Endodermal cell (in vitro differentiated cells): Measurements from ENCODE around the gene PPP5C. TPM values are rescaled to one million over a fixed set of nuclear protein-coding genes. Genes with fewer than 3 reads are reported as not detected.
A peak's percentile ranks its signal among the peaks of the same experiment; 100 is the strongest.

Source experiments
- DNase-seq: peaks from one replicate; pipeline ENCODE4 v3.0.0-alpha.2; 2017
- H3K27ac ChIP-seq: 2 replicates; pipeline ENCODE4 v1.5.1; 2013; ENCODE audit warnings: mild to moderate bottlenecking, low read depth, low read length, moderate library complexity
- H3K27me3 ChIP-seq: 2 replicates; pipeline ENCODE4 v1.6.1; 2013; ENCODE audit warnings: mild to moderate bottlenecking, low read length, moderate library complexity; ENCODE audit not compliant: insufficient read depth, control insufficient read depth, poor library complexity, severe bottlenecking
- H3K36me3 ChIP-seq: 2 replicates; pipeline ENCODE4 v1.7.0; 2013; ENCODE audit warnings: mild to moderate bottlenecking, low read length, moderate library complexity; ENCODE audit not compliant: control insufficient read depth, insufficient read depth
- H3K4me1 ChIP-seq: one replicate; pipeline ENCODE4 v1.7.0; 2013; ENCODE audit warnings: low read length; ENCODE audit not compliant: control insufficient read depth, insufficient read depth
- H3K4me3 ChIP-seq: 2 replicates; pipeline ENCODE4 v1.5.1; 2013; ENCODE audit warnings: mild to moderate bottlenecking, low read length, moderate library complexity
- H3K9ac ChIP-seq: 2 replicates; pipeline ENCODE4 v1.6.1; 2013; ENCODE audit warnings: mild to moderate bottlenecking, low read length, moderate library complexity; ENCODE audit not compliant: poor library complexity, severe bottlenecking; ENCODE audit errors: extremely low read depth
- H3K9me3 ChIP-seq: 2 replicates; pipeline ENCODE4 v1.6.1; 2013; ENCODE audit warnings: mild to moderate bottlenecking, low read length, moderate library complexity; ENCODE audit not compliant: control insufficient read depth
- H3K27ac Mint-ChIP-seq: 2 replicates; pipeline ENCODE4 v1.8.0; 2020; ENCODE audit warnings: mixed read lengths
- H3K27me3 Mint-ChIP-seq: 2 replicates; pipeline ENCODE4 v1.8.0; 2021; ENCODE audit warnings: mild to moderate bottlenecking, mixed read lengths; ENCODE audit not compliant: insufficient read depth
- H3K36me3 Mint-ChIP-seq: 2 replicates; pipeline ENCODE4 v1.8.0; 2020; ENCODE audit warnings: low read depth, mixed read lengths
- H3K4me1 Mint-ChIP-seq: 2 replicates; pipeline ENCODE4 v1.8.0; 2020; ENCODE audit warnings: mixed read lengths
- H3K4me3 Mint-ChIP-seq: 2 replicates; pipeline ENCODE4 v1.8.0; 2020; ENCODE audit warnings: mild to moderate bottlenecking, moderate library complexity, mixed read lengths
- H3K9me3 Mint-ChIP-seq: 2 replicates; pipeline ENCODE4 v1.8.0; 2020; ENCODE audit warnings: mild to moderate bottlenecking, mixed read lengths
- CTCF ChIP-seq: fragments of 200-600 bp; sonication (generic); conservative IDR thresholded peaks from 2 replicates; pipeline ENCODE4 v1.5.0; 2021; ENCODE audit warnings: antibody characterized with exemption, mild to moderate bottlenecking
- WGBS, 2 experiments: methylation state at CpG; one replicate each; pipeline versions ENCODE4 v1.1.5 to v1.1.7; 2013; ENCODE audit warnings: missing lambda C conversion rate in 2 of 2, mixed read lengths in 1 of 2; ENCODE audit not compliant: insufficient coverage in 1 of 2, insufficient read length in 1 of 2; 5-methylcytosine and 5-hydroxymethylcytosine counted together
- total RNA-seq, 2 donors: library from RNA; stranded (reverse); fragmentation: NEBNext Ultra II Directional in 1 of 2; extraction: Animal tissue kit (Norgen Biotek cat#: 25700) in 1 of 2; gene quantifications; 2 replicates in 1 of 2; 3 replicates in 1 of 2; pipeline ENCODE4 v1.2.1, GENCODE V29; 2021

Gene PPP5C
- total RNA-seq, 2 donors from 2014 or later = 101 to 112 TPM

DNA sequence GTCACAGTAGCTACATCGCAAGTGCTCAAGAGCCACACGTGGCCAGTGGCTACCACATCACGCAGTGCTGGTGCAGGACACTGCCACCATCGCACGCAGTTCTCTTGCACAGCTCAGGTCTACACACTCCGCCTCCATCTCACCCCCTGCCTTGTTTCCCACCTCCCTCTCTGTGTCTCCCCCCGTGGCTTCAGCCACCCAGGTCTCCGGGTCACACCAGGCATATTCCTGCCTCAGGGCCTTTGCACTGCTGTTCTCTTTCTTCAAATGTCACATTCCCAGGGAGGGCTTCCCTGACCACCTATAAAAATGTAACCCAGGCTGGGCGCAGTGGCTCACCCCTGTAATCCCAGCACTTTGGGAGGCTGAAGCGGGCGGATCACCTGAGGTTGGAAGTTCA is 55.8 kb downstream of the PPP5C start:
- peaks cover 3% of the 10 kb centered on the region for H3K4me1 ChIP-seq
- no peaks in the 10 kb centered on the region for H3K9me3 ChIP-seq
- peaks cover 16% of the 10 kb centered on the region for H3K27me3 Mint-ChIP-seq
- no peak overlapping the region for H3K9ac ChIP-seq
- H3K4me3 Mint-ChIP-seq = no peak overlapping the region
- no peak for DNase-seq
- peaks cover 17% of the 10 kb centered on the region for H3K4me1 Mint-ChIP-seq
- no peak overlapping the region for H3K27ac Mint-ChIP-seq
- H3K27ac ChIP-seq = no peak overlapping the region
- no peak for TF ChIP-seq CTCF
- WGBS, 2 experiments = 84 to 89% methylated on average over 9 to 11 of the region's 11 CpGs
- H3K9me3 Mint-ChIP-seq = no peaks in the 10 kb centered on the region
- no peaks in the 10 kb centered on the region for H3K36me3 ChIP-seq
- no peaks in the 10 kb centered on the region for H3K27me3 ChIP-seq
- H3K36me3 Mint-ChIP-seq = no peaks in the 10 kb centered on the region
- no peak overlapping the region for H3K4me3 ChIP-seq

DNA sequence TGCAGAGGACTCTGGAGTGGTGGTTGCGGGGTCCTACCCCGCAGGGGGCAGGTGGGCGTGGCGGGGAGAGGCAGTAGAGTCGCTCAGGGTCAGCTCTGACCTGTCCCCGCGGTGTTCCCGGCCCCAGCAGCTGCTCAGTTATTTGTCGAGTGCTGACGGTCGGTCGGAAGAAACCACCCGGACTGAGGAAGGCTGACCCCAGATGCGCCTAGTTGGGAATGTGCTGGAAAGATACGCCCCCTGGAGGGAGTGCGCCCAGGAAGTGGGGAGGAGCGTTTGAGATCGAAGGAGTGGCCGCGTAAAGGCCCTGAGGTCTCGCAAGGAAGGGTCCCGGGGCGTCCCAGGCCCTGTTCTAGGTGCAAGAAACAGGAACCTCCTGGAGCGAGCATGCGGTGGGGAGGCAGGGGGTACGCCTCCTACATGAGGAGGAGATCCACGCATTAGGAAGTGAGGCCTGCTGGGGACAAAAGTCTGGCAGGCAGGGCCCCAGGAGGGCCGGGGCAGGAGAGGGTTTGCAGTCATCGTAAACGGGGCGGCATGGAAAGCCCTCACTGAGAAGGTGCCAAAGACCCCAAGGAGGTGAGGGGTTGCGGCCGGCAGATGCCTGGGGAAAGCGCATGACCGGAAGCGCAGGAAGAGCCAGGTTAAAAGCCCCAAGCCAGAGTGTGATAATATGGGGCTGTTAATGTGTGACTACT is 57.3 kb downstream of the PPP5C start:
- peak overlapping the region; percentile 61 for H3K4me3 ChIP-seq
- peaks cover 24% of the 10 kb centered on the region for H3K27me3 Mint-ChIP-seq
- H3K27ac ChIP-seq = peak overlapping the region; percentile 16
- WGBS, 2 experiments = 22 to 23% methylated on average over 29 to 36 of the region's 36 CpGs
- no peaks in the 10 kb centered on the region for H3K9me3 Mint-ChIP-seq
- no peaks in the 10 kb centered on the region for H3K27me3 ChIP-seq
- H3K9ac ChIP-seq = no peak overlapping the region
- no peaks in the 10 kb centered on the region for H3K36me3 ChIP-seq
- peak overlapping the region; percentile 95 for H3K27ac Mint-ChIP-seq
- peaks cover 6% of the 10 kb centered on the region for H3K4me1 ChIP-seq
- peak; percentile 90 for DNase-seq
- peak overlapping the region; percentile 71 for H3K4me3 Mint-ChIP-seq
- H3K36me3 Mint-ChIP-seq = no peaks in the 10 kb centered on the region
- H3K9me3 ChIP-seq = no peaks in the 10 kb centered on the region
- peak; percentile 31 for TF ChIP-seq CTCF
- peaks cover 28% of the 10 kb centered on the region for H3K4me1 Mint-ChIP-seq

- WGBS, 2 experiments = 65 to 77% methylated on average over 17 to 38 of the region's 41 CpGs
- peaks cover 28% of the 10 kb centered on the region for H3K4me1 Mint-ChIP-seq
- H3K27ac Mint-ChIP-seq = peak overlapping the region; percentile 95
- H3K4me3 ChIP-seq = no peak overlapping the region
- H3K36me3 ChIP-seq = no peaks in the 10 kb centered on the region
- peaks cover 6% of the 10 kb centered on the region for H3K4me1 ChIP-seq
- peak overlapping the region; percentile 71 for H3K4me3 Mint-ChIP-seq
- no peaks in the 10 kb centered on the region for H3K27me3 ChIP-seq
- TF ChIP-seq CTCF = peak; percentile 66
- DNase-seq = peak; percentile 86
- H3K9me3 Mint-ChIP-seq = no peaks in the 10 kb centered on the region
- H3K36me3 Mint-ChIP-seq = no peaks in the 10 kb centered on the region
- H3K27me3 Mint-ChIP-seq = peaks cover 24% of the 10 kb centered on the region
- no peak overlapping the region for H3K9ac ChIP-seq
- no peaks in the 10 kb centered on the region for H3K9me3 ChIP-seq
- no peak overlapping the region for H3K27ac ChIP-seq
Observed at GRCh38 chr19:46404753-46405468, 58.0 kb downstream of the PPP5C start.
